Activated CD4-positive, alpha-beta T cell treated with anti-CD3 and anti-CD28 coated beads, Interleukin-2, amount 50 U/mL, for 24 hours (primary cell): ENCODE results near the gene LUC7L.
A peak's percentile ranks its signal among the peaks of the same experiment; 100 is the strongest.
"Not testable (repeated sequence)": the region's sequence is repeated elsewhere in the genome, so short reads cannot be mapped to it uniquely, and the experiment has no call there.

Experiments
- DNase-seq, 2 donors: peaks; one replicate each; pipeline ENCODE4 v3.0.0-alpha.2; 2020; ENCODE audit warnings: low read depth in 1 of 2, low spot score in 1 of 2

The LUC7L gene

GRCh38 chr16:263944-264343 lies 34.7 kb upstream of the LUC7L start:
- no peak for DNase-seq

GRCh38 chr16:263182-263774 lies 34.0 kb upstream of the LUC7L start:
- DNase-seq = no peak

- no peak for DNase-seq
Observed at GRCh38 chr16:262121-262745, 33.0 kb upstream of the LUC7L start.

- DNase-seq = no peak
Observed at GRCh38 chr16:261031-261691, 31.9 kb upstream of the LUC7L start.

DNA sequence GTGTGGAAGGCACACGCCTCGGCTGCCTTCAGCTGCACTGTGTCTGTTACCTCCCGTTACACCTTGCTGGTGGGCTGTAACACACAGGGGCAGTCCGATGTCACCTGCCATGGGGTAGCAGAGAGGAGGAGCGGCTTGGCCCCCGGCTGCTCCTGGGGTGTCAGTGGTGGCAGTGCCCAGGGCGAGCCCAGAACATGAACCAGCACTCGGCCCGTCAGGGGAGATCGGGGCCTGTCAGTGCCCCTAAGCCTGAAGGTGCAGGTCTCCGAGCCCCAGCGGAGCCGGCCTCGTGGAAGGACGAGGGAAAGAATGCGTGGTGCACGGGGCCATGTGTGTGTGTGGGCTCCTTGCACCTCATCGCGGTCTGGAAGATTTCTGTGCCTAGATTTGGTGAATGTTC lies 31.1 kb upstream of the LUC7L start:
- DNase-seq = no peak

DNA sequence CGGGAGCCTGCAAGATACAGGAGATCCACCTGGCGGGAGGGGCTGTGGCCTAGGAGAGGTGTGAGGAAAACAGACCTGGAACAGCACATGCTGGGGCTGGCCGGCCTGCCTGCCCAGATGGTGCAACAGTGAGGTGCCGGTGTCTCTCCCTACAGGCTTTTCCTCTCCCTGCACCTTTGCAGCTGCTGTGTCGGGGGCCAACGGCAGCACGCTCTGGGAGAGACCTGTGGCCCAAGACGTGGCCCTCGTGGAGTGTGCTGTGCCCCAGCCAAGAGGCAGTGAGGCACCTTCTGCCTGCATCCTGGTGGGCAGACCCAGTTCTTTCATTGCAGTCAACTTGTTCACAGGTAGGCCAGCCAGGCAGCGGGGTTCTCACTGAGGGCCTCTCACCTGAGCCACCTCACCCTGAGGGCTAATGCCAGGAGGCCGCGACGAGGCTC lies 30.6 kb upstream of the LUC7L start:
- DNase-seq = no peak

DNA sequence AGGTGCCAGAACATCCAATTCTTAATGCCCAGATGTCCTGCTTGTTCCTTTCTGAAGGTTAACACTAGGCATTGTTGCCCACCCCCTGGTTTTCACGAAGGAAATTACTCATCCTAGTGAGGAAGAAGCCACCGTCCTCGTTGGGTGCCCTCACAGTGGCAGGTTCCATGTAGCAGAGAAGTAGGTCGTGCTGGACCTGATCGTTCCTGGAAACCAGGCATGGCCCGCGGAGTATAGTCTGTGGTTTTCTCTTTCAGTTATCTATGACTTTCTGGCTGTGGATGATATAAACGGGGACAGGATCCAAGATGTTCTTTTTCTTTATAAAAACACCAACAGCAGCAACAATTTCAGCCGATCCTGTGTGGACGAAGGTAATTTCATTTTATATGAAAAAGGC lies 30.0 kb upstream of the LUC7L start:
- no peak for DNase-seq

DNA sequence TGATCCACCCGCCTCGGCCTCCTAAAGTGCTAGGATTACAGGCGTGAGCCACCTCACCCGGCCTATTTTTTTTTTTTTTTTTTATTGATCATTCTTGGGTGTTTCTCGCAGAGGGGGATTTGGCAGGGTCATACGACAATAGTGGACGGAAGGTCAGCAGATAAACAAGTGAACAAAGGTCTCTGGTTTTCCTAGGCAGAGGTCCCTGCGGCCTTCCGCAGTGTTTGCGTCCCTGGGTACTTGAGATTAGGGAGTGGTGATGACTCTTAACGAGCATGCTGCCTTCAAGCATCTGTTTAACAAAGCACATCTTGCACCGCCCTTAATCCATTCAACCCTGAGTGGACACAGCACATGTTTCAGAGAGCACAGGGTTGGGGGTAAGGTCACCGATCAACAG lies 28.8 kb upstream of the LUC7L start:
- DNase-seq = not testable (repeated sequence)

DNA sequence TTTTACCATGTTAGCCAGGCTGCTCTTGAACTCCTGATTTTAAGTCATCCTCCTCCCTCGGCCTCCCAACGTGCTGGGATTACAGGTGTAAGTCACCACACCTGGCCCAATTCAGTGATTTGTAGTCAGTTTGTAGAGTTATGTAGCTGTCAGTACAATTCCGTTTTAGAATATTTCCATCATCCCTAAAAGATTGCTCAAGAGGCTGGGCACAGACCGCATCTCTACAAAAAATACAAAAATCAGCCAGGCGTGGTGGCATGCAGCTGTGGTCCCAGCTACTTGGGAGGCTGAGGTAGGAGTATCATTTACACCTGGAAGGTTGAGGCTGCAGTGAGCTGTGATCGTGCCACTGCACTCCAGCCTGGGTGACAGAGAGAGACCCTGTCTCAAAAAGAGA lies 25.9 kb upstream of the LUC7L start:
- DNase-seq = no peak

DNA sequence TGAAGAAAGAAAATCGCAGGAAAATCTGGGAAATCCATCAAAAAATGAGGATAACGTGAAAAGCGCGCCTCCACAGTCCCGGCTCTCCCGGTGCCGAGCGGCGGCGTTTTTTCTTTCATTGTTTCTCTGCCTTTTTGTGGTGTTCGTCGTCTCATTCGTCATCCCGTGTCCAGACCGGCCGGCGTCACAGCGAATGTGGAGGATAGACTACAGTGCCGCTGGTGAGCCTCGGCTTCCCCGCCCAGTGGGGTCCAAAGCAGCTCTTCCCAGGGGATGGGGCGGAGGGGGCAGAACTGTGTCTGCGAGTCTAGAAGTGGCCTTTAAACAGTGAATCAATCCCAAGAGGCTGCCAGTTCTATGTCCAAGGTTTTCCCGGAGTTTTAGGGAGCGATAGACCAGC lies 25.2 kb upstream of the LUC7L start:
- no peak for DNase-seq

GRCh38 chr16:253833-254232 lies 24.6 kb upstream of the LUC7L start:
- no peak for DNase-seq

- no peak for DNase-seq
Observed at GRCh38 chr16:252366-253337, 23.4 kb upstream of the LUC7L start.

GRCh38 chr16:249431-249830 lies 20.2 kb upstream of the LUC7L start:
- no peak for DNase-seq

DNA sequence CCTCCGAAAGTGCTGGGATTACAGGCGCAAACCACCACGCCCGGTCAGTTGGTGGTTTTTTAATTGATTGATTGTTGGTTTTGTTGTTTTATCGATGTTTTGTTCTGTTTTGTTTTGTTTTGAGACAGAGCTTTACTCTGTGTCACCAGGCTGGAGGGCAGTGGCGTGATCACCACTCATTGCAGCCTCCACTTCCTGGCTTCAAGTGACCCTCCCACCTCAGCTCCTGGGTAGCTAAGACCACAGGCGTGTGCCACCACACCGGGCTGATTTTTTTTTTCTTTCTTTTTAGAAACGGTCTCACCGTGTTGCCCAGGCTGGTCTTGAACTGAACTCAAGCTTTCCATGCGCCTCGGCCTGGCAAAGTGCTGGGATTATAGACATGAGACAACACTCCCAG lies 17.8 kb upstream of the LUC7L start:
- no peak for DNase-seq

DNA sequence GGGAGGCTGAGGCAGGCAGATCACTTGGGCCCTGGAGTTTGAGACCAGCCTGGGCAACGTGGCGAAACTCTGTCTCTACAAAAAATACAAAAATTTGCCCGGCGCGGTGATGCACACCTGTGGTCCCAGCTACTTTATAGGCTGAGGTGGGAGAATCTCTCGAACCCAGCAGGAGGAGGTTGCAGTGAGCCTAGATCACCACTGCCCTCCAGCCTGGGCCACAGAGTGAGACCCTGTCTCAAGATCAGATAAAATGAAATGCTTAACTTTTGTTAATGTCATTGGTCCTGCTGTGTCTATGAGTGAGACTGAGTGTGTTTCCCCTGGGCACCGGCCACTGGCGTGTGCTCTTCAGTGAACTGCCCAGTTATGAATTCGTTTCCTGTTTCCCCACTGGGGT lies 15.9 kb upstream of the LUC7L start:
- DNase-seq = no peak

DNA sequence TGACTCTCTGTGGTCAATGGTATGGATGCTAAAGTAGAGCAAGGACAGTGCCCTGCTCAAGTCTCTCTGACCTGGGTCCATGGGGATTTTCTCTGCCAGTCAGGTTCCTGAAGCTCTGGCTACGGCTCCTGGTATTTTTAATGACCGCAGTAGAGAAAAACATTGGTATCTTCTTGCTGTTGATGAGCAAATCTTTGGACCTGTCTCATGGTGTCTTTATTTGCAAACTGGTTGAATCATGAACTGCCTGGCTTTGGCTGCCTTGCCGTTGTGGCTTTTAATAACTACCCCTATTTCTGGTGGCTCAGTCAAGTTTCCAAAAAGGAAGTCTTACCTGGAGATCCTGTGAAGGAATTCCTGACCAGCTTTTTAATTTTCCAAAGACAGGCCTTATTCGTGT lies 14.1 kb upstream of the LUC7L start:
- DNase-seq = no peak

GRCh38 chr16:242281-242680 lies 13.0 kb upstream of the LUC7L start:
- no peak for DNase-seq

- no peak for DNase-seq
Observed at GRCh38 chr16:240559-240958, 11.3 kb upstream of the LUC7L start.

DNA sequence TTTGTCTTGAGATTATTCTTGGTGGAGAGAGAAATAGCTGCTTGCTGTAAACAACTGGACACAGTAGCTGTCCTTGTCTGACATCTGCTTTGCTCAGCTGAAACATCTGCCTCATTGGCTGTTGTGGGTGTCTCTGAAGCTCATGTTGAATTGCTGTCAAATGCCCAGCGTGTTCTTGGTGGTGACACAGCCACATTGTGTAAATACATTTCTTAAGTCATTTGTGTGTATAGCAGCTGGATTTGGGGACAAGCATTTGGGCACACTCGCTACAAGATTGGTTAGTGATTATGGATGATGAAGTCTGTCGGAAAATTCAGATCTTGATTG lies 10.7 kb upstream of the LUC7L start:
- DNase-seq = no peak

DNA sequence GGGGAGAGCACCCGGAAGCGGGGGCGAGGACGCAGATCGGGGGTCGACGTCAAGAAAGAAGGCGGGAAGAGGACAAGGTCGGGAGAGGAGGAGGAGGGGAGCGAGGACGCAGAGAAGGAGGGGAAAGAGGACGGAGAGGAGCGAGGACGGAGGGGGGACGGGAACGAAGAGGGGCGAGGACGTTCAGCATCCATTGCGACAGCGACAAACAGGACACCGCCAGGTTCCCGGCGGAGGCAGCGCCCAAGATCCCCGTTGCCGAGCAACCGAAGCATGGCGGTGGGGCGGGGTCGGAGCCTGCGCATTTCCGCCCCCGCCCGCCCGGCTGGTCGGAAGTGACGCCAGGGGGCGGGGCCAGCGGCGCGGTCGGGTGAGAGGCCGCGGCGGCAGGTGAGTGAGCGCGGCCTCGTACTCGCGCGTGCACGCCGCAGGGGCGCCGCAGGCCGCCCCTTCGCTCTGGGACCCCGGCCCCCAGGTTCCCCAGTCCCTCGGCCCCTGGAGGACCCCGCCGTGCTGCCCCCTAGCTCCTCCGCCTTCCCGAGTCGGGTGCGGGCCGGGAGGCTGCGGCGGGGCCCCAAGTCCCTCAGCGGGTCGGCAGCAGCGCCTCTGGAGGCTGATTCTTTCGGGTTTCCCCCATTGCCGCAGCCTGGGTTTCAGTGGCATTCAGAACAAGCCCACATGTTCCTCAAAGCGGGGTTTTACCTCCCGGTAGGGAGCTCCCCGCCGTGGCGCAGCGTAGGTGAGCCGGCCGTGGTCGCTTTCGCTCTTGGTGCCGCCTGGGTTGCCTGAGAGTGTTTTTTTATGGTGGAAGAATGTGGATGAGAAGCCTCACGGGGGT lies 5.4 kb upstream of the LUC7L start, which contains the start of gene FAM234A:
Gene FAM234A, plus strand, starts transcription at position 354 of the 838 bp plus-strand sequence. CDS start 19,593 bp downstream, outside the sequence.
- peak; percentile 86 to 89 for DNase-seq

DNA sequence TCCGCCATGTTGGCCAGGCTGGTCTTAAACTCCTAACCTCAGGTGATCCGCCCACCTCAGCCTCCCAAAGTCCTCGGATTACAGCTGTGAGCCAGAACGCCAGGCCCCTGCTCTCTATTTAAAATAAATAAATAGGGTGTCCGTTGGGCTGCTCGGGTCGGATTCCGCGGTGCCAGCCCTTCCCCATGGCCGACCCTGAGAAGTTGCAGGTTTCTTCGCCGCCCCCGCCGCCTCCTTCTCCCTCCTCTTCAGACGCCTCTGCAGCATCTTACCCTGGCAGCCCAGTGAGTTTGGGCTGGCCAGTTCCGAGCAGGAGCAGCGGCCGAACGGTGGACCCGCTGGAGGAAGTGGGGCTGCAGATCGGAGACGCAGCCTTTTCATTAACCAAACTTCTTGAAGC lies 1.7 kb upstream of the LUC7L start:
- DNase-seq = no peak
